Vagina (tissue), 2 donors: Measurements from ENCODE around the gene NEU2. TPM values are rescaled to one million over a fixed set of nuclear protein-coding genes. Genes with fewer than 3 reads are reported as not detected.

Experiments used
- DNase-seq, 2 donors: peaks; one replicate each; pipeline ENCODE4 v3.0.0-alpha.2; 2017; ENCODE audit errors: extremely low spot score in 2 of 2
- H3K27ac ChIP-seq: fragments of 200-600 bp; sonication (generic); one replicate; pipeline ENCODE4 v1.5.1; 2019
- H3K27me3 ChIP-seq: fragments of 200-600 bp; sonication (generic); one replicate; pipeline ENCODE4 v1.5.1; 2019
- H3K36me3 ChIP-seq, 2 donors: fragments of 200-600 bp; sonication (generic); one replicate each; pipeline ENCODE4 v1.5.1; 2017 to 2019
- H3K4me1 ChIP-seq: fragments of 200-600 bp; sonication (generic); one replicate; pipeline ENCODE4 v1.5.1; 2019
- H3K4me3 ChIP-seq, 2 donors: fragments of 200-600 bp; sonication (generic); 1 replicate in 1 of 2; 2 replicates in 1 of 2; pipeline ENCODE4 v1.5.1; 2016 to 2019
- H3K9me3 ChIP-seq: fragments of 200-600 bp; sonication (generic); one replicate; pipeline ENCODE4 v1.5.1; 2019
- CTCF ChIP-seq, 3 experiments: fragments of 450-650 bp in 2 of 3; fragments of 200-600 bp in 1 of 3; sonication (generic) in 1 of 3; IDR thresholded peaks; one replicate each; pipeline ENCODE4 v1.5.1; 2017 to 2019; ENCODE audit warnings: antibody characterized with exemption in 3 of 3, mild to moderate bottlenecking in 2 of 3, moderate library complexity in 2 of 3
- POLR2A ChIP-seq, 2 donors: fragments of 450-650 bp; IDR thresholded peaks; one replicate each; pipeline ENCODE4 v1.6.1; 2017; ENCODE audit warnings: antibody characterized with exemption in 2 of 2, mild to moderate bottlenecking in 2 of 2, moderate library complexity in 2 of 2
- POLR2AphosphoS5 ChIP-seq, 2 donors: sonication (generic); formaldehyde crosslinking; IDR thresholded peaks; one replicate each; pipeline ENCODE4 v1.9.0; 2017; ENCODE audit warnings: antibody characterized with exemption in 2 of 2, mild to moderate bottlenecking in 2 of 2, low read depth in 1 of 2; ENCODE audit not compliant: insufficient read depth in 1 of 2
- intact Hi-C: fragments of 100-400 bp; cut with DNase I; formaldehyde crosslinking; loops from one replicate; pipeline ENCODE4 v1.15.1; 2023
- total RNA-seq: library from RNA; depleted of rRNA; stranded (reverse); fragments of >200 nt; gene quantifications from one replicate; pipeline ENCODE4 v1.2.3, GENCODE V29; 2016

Gene NEU2
- total RNA-seq, 1 donor from 2014 or later = not detected

DNA sequence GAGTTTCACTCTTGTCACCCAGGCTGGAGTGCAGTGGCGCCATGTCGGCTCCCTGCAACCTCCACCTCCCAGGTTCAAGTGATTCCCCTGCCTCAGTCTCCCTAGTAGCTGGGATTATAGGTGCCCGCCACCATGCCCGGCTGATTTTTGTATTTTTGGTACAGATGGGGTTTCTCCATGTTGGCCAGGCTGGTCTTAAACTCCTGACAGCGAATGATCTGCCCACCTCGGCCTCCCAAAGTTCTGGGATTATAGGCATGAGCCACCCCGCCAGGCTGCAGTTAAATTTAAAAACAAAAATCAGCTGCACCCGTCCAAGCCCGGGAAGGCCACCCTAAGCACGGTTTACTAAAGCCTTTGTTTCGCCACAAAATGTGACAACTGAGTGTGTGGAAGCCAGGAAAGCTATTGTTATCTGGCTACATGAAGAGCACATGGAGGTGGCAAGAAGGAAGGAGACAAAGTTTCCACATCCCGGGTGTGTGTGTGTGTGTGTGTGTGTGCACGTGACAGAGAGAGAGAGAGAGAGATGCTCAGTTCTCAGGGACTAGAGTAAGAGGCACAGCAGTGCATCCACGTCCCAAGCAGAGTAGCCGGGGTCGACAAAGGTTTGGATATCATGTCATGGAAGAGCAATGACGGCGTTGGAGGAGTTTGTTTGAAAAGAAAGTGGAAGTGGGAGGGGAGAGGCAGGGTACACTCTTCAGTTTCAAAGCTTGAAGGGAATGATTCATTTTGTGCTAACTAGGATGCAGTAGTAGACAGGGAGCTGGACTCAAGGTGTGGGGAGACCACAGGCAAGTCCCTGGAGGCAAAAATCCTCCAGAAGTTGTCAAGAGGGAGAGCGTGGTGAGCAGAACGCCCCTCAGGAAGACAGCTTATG lies 47.7 kb downstream of the NEU2 start:
- no peak overlapping the region for H3K27ac ChIP-seq
- intact Hi-C loops = no loop called here

DNA sequence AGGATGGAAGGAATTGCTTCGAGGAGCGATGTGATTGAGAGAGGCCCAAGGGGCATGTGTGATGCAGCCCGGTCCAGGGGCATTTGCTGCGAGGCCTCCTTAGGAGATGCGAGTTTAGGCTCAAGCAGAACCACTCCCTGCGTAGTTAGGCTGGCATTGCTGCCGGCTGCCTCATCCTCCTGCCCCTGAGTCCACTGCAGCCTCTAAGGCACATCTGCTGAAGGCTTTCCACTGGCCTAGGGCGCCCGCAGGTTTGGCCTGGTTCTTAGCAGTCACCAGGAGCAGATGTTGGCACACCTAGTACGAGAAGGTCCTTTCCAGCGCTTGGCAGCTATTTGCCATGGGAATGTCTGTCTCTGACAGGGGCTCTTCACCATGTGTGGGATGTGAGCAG lies 48.4 kb downstream of the NEU2 start:
- peak overlapping the region; percentile 20 for H3K27ac ChIP-seq
- no peaks in the 10 kb centered on the region for H3K36me3 ChIP-seq
- H3K4me1 ChIP-seq = peaks cover 27% of the 10 kb centered on the region
- DNase-seq = no peak
- intact Hi-C loops = no loop called here
- H3K4me3 ChIP-seq = no peak overlapping the region
- TF ChIP-seq POLR2A (IDR thresholded peaks at IDR 0.05) (no peak), CTCF (IDR thresholded peaks at IDR 0.05) (no peak), POLR2AphosphoS5 (IDR thresholded peaks at IDR 0.05; ENCODE audit: insufficient read depth in 1 of 2, low read depth in 1 of 2) (no peak)
- no peaks in the 10 kb centered on the region for H3K9me3 ChIP-seq
- no peaks in the 10 kb centered on the region for H3K27me3 ChIP-seq

More for the DNA sequence above, 47.7 kb downstream of the NEU2 start:
- TF ChIP-seq CTCF (IDR thresholded peaks at IDR 0.05) (no peak), POLR2AphosphoS5 (IDR thresholded peaks at IDR 0.05; ENCODE audit: insufficient read depth in 1 of 2, low read depth in 1 of 2) (no peak), POLR2A (IDR thresholded peaks at IDR 0.05) (no peak)
- no peak overlapping the region for H3K4me3 ChIP-seq
- peaks cover 25% of the 10 kb centered on the region for H3K4me1 ChIP-seq
- no peak for DNase-seq
- H3K27me3 ChIP-seq = no peaks in the 10 kb centered on the region
- no peaks in the 10 kb centered on the region for H3K36me3 ChIP-seq
- H3K9me3 ChIP-seq = no peaks in the 10 kb centered on the region

- no peak for DNase-seq
- Histone ChIP-seq H3K27ac (peak overlapping the region; percentile 20), H3K9me3 (no peaks in the 10 kb centered on the region), H3K4me1 (peaks cover 25% of the 10 kb centered on the region), H3K4me3 (no peak overlapping the region), H3K36me3 (no peaks in the 10 kb centered on the region), H3K27me3 (no peaks in the 10 kb centered on the region)
- intact Hi-C loops = no loop called here
- TF ChIP-seq POLR2A (IDR thresholded peaks at IDR 0.05) = no peak
- no peak for TF ChIP-seq POLR2AphosphoS5 (IDR thresholded peaks at IDR 0.05; ENCODE audit: insufficient read depth in 1 of 2, low read depth in 1 of 2)
- no peak for TF ChIP-seq CTCF (IDR thresholded peaks at IDR 0.05)
Observed at GRCh38 chr2:233081232-233081730, 48.8 kb downstream of the NEU2 start.

DNA sequence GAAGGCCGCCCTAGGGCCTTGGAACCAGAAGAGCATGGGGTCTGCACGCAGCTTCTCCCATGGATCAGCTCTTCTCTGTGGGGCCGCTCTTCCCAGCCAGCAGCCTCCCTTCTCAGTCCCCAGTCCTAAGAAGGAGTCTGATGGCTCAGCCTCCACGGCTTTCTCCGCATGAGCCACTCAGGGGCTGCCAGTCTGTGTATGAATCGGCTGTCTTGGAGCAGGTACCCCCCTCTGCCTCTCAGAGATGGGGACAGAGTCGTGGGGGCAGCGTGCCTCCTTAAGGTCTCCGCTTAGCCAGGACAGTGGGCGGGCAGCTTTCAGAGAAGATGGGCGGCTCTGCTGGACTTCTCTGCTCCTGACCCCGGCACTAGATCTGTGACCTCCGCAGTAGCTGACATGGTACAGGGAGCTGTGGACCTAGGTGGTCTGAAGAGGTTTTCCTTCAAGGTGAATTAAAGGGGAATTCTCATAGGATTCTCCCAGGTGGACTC lies 49.3 kb downstream of the NEU2 start:
- DNase-seq = peak in 1 of 2 donors; percentile 75
- Histone ChIP-seq H3K27ac (no peak overlapping the region), H3K4me1 (peaks cover 21% of the 10 kb centered on the region), H3K9me3 (no peaks in the 10 kb centered on the region), H3K36me3 (no peaks in the 10 kb centered on the region), H3K4me3 (no peak overlapping the region), H3K27me3 (no peaks in the 10 kb centered on the region)
- TF ChIP-seq POLR2AphosphoS5 (IDR thresholded peaks at IDR 0.05; ENCODE audit: insufficient read depth in 1 of 2, low read depth in 1 of 2) (no peak), POLR2A (IDR thresholded peaks at IDR 0.05) (no peak), CTCF (IDR thresholded peaks at IDR 0.05) (no peak)
- intact Hi-C loops = no loop called here
